NB4 (cell line): Measurements from ENCODE around the gene TM9SF2.
"Not testable (repeated sequence)": the region's sequence is repeated elsewhere in the genome, so short reads cannot be mapped to it uniquely, and the experiment has no call there.

Experiments used
- DNase-seq: peaks from one replicate; pipeline ENCODE4 v3.0.0; 2010; ENCODE audit warnings: low read depth
- H3K4me3 ChIP-seq: one replicate; pipeline ENCODE4 v1.5.1; 2011; ENCODE audit warnings: mild to moderate bottlenecking, low read depth, low read length, moderate library complexity
- MYC ChIP-seq: IDR thresholded peaks from 2 replicates; pipeline ENCODE4 v1.6.1; 2011; ENCODE audit warnings: low read depth, low read length
- POLR2A ChIP-seq: IDR thresholded peaks from 2 replicates; pipeline ENCODE4 v1.6.1; 2011; ENCODE audit warnings: mild to moderate bottlenecking; ENCODE audit not compliant: insufficient read length; ENCODE audit errors: extremely low read depth
- TF ChIP-seq, protein P1 (sequence below): IDR thresholded peaks from 2 replicates; pipeline ENCODE4 v1.6.1; 2011; ENCODE audit warnings: low read depth, low read length
- TF ChIP-seq, protein P2 (sequence below): IDR thresholded peaks from one replicate; pipeline ENCODE4 v1.5.1; 2012; ENCODE audit warnings: low read depth, low read length

The TM9SF2 gene, protein sequence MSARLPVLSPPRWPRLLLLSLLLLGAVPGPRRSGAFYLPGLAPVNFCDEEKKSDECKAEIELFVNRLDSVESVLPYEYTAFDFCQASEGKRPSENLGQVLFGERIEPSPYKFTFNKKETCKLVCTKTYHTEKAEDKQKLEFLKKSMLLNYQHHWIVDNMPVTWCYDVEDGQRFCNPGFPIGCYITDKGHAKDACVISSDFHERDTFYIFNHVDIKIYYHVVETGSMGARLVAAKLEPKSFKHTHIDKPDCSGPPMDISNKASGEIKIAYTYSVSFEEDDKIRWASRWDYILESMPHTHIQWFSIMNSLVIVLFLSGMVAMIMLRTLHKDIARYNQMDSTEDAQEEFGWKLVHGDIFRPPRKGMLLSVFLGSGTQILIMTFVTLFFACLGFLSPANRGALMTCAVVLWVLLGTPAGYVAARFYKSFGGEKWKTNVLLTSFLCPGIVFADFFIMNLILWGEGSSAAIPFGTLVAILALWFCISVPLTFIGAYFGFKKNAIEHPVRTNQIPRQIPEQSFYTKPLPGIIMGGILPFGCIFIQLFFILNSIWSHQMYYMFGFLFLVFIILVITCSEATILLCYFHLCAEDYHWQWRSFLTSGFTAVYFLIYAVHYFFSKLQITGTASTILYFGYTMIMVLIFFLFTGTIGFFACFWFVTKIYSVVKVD

DNA sequence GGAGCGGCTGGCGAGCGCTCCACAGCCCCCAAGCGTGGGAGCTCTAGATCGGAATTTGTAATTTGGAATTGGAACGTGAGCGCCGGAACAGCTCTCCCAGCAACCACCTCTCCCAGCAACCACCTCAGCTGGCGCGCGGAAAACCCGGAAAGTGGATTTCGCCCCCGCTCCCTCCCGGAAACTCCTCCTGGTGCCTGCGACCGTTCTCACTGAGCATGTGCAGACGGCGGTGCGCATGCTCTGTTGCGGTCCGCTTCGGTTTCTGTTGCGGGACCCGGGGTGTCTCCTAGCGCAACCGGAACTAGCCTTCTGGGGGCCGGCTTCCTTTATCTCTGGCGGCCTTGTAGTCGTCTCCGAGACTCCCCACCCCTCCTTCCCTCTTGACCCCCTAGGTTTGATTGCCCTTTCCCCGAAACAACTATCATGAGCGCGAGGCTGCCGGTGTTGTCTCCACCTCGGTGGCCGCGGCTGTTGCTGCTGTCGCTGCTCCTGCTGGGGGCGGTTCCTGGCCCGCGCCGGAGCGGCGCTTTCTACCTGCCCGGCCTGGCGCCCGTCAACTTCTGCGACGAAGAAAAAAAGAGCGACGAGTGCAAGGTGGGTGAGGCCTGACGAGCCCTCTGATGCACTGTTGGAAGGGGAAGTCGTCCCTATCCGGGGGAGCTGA lies at the start of gene TM9SF2:
TSS of gene TM9SF2 (plus strand) at position 289 of the 664 bp plus-strand sequence. CDS start at position 424, 135 bp downstream.
- DNase-seq: peak; percentile 99
- TF ChIP-seq MYC: peak; percentile 90
- TF ChIP-seq, protein P1, sequence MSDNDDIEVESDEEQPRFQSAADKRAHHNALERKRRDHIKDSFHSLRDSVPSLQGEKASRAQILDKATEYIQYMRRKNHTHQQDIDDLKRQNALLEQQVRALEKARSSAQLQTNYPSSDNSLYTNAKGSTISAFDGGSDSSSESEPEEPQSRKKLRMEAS: peak; percentile 93
- peak; percentile 67 for TF ChIP-seq POLR2A
- TF ChIP-seq, protein P2, sequence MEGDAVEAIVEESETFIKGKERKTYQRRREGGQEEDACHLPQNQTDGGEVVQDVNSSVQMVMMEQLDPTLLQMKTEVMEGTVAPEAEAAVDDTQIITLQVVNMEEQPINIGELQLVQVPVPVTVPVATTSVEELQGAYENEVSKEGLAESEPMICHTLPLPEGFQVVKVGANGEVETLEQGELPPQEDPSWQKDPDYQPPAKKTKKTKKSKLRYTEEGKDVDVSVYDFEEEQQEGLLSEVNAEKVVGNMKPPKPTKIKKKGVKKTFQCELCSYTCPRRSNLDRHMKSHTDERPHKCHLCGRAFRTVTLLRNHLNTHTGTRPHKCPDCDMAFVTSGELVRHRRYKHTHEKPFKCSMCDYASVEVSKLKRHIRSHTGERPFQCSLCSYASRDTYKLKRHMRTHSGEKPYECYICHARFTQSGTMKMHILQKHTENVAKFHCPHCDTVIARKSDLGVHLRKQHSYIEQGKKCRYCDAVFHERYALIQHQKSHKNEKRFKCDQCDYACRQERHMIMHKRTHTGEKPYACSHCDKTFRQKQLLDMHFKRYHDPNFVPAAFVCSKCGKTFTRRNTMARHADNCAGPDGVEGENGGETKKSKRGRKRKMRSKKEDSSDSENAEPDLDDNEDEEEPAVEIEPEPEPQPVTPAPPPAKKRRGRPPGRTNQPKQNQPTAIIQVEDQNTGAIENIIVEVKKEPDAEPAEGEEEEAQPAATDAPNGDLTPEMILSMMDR: no peak
- peak within 1 kb of the TSS; percentile 97 for H3K4me3 ChIP-seq

DNA sequence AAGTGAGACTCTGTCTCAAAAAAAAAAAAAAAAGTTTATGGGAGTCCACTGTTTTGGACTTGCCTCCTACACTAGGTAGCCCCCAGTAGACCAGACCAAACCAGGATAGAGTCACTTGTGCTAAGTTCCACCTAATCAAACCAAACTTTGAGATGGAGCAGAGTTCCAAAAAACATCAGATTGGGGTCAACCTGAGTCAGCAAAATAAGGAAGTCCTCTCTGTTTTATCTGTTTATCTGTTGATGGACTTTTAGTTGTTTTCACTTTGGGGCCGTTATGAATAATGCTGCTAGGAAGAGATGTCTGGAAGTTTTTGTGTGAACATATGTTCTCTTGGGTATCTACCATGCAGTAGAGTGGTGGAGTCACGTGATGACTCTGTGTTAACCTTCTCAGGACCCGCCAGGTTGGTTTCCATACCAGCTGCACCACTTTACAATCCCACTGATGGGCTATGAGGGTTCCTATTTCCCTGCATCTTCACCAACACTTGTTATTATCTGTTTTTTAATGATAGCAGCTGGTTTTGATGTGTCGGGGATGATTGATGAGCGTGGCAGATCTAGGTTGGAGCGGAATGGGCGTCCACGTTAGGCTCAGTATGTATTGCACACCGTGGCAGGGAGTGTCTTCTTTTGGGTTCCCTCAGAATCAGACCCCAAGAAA lies 46.6 kb upstream of the TM9SF2 start:
- TF ChIP-seq MYC (no peak), POLR2A (no peak)
- TF ChIP-seq, protein P1: no peak
- TF ChIP-seq, protein P2: no peak
- H3K4me3 ChIP-seq: no peak overlapping the region
- DNase-seq: no peak

DNA sequence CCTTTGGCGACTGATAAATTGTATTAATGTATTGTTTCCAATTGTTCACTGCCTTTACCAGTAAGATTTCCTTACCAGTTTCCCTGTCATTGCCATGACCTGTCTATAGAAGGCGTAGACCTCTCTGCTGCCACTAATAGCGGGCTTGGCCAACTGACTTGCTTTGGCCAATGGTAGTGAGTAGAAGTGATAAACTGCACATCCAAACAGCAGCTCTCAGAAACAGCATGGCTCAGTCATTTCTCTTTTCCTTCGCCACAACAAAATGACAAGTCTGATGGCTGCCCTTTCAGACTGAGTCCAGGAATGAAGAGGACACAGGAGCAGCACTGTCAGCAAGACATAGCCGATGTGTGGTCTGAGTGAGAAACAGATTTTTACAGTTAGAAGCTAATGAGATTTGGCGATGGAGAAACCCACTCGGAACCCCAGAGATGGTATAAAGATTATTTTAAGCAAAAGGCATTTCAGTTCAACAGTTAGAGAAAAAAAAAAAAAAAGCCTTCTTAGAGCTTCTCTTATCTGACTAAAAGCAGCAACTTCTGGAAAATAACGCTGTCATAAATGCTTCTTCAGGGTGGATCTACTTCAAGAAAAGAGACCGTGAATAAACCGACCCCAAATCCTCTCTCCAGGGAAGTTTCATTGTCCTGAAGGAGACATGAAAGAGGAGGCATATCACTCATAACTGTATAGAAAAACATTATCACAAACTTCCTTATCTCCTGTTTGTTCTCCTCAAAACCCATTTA lies 42.0 kb upstream of the TM9SF2 start:
- TF ChIP-seq, protein P1: no peak
- TF ChIP-seq, protein P2: no peak
- TF ChIP-seq POLR2A: no peak
- no peak for TF ChIP-seq MYC
- DNase-seq: no peak

DNA sequence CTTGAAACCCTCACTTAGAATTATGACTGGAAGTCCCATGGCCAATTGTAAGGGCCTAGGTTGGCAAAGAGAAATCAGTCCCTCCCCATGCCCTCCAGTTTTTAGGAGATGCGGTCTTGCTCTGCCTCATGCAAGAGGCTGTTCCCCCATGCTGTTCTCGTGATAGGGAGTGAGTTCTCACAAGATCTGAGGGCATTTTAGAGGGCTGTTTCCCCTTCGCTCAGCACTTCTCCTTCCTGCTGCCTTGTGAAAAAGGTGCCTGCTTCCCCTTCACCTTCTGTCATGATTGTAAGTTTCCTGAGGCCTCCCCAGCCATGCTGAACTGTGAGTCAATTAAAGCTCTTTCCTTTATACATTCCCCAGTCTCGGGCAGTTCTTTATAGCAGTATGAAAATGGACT lies 40.5 kb upstream of the TM9SF2 start:
- DNase-seq: not testable (repeated sequence)

More for the DNA sequence above, 42.0 kb upstream of the TM9SF2 start:
- no peak overlapping the region for H3K4me3 ChIP-seq

DNA sequence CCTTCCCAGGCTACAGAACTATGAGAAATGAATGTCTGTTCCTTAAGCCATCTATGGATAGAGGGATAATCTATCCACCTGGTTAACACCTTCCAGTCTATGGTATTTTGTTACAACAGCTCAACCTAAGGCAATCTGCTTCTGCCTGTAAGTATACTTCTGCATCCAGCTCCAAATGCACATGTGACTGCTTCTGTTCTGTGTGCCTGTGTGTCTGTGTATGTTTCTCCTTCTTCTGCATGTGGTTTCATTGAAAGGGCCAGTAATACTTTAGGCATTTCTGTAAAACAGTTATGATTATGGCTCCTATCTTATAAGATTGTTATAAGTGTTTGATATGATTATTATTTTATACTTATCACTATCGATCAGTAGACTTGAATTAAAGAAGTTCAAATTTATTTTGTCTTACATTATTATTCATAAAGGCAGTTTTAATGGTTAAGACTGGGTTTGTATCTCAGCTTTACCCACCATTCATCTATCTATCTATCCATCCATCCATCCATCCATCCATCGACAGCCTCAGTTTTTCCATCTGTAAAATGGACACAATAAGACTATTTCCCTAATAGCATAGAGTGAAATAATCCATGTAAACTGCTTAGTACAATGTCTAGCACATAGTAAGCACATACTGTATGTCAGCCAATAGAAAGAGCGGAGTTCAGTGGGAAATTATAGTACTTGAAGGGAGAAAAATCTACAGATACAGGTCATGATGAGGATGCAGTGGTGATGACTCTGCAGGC lies 37.5 kb upstream of the TM9SF2 start:
- H3K4me3 ChIP-seq: no peak overlapping the region
- no peak for TF ChIP-seq MYC
- TF ChIP-seq, protein P1: no peak
- TF ChIP-seq POLR2A: no peak
- TF ChIP-seq, protein P2: no peak
- DNase-seq: no peak

More for the DNA sequence above, 40.5 kb upstream of the TM9SF2 start:
- H3K4me3 ChIP-seq: not testable (repeated sequence)
